Lung microvascular endothelial cell (primary cell): ENCODE results near the gene ZSWIM5. TPM values are rescaled to one million over a fixed set of nuclear protein-coding genes. Genes with fewer than 3 reads are reported as not detected.
"Not testable (repeated sequence)": the region's sequence is repeated elsewhere in the genome, so short reads cannot be mapped to it uniquely, and the experiment has no call there.

Source experiments
- DNase-seq, 2 donors: peaks; one replicate each; pipeline versions ENCODE4 v3.0.0 to v3.0.0-alpha.2; 2010; ENCODE audit warnings: low read depth in 2 of 2
- total RNA-seq: library from RNA; depleted of rRNA; stranded (reverse); fragments of >200 nt; gene quantifications from 2 replicates; pipeline ENCODE4 v1.2.1, GENCODE V29; 2014

The ZSWIM5 gene
- total RNA-seq, 1 donor from 2014 or later: 10.1 TPM

GRCh38 chr1:45205011-45205909 lies 1.1 kb downstream of the ZSWIM5 start:
- peak; percentile 58 to 72 for DNase-seq

- no peak for DNase-seq
These were observed 5.4 kb downstream of the ZSWIM5 start for GRCh38 chr1:45200906-45201500.

- no peak for DNase-seq
These were observed 6.0 kb downstream of the ZSWIM5 start for GRCh38 chr1:45200435-45200834.

DNA sequence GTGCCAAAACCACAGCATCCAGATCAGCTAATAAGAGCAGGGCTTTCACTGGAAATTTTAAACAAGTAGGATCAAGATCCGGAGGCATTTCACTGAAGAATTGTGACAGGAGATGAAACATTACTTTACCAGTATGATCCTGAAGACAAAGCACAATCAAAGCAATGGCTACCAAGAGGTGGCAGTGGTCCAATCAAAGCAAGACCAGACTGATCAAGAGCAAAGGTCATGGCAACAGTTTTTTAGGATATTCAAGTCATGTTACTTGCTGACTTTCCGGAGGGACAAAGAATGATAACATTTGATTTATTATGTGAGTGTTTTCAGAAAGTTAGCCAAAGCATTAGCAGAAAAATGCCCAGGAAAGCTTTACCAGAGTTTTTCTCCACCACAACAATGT lies 8.2 kb downstream of the ZSWIM5 start:
- DNase-seq: peak in 1 of 2 donors; percentile 89

DNA sequence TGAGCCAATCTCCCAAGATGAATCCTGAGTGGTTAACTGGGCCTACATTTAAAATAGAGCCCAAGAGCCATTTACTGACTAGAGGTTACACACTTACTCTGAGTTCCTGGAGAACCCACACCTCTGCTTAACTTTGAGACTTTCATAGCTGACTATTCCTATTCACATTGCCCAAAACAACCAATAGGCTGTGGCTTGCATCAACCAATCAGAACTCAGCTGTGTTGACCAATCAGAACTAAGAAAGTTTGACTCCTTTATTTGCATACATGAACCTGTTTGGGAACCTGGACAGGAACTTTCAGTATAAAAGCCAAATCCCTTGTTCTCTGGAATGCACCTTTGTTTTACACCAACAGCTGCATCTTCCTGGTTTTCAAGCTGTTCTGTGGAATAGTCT lies 9.5 kb downstream of the ZSWIM5 start:
- DNase-seq: no peak

- DNase-seq: no peak
These were observed 15.0 kb downstream of the ZSWIM5 start for GRCh38 chr1:45191418-45191783.

GRCh38 chr1:45187725-45188124 lies 18.7 kb downstream of the ZSWIM5 start:
- DNase-seq: no peak

DNA sequence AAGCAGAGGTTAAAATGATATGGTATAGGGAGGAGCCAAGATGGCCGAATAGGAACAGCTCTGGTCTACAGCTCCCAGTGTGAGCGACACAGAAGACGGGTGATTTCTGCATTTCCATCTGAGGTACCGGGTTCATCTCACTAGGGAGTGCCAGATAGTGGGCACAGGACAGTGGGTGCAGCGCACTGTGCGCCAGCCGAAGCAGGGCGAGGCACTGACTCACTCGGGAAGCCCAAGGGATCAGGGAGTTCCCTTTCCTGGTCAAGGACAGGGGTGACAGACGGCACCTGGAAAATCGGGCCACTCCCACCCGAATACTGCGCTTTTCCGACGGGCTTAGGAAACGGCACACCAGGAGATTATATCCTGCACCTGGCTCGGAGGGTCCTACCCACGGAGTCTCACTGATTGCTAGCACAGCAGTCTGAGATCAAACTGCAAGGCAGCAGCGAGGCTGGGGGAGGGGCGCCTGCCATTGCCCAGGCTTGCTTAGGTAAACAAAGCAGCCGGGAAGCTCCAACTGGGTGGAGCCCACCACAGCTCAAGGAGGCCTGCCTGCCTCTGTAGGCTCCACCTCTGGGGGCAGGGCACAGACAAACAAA lies 26.4 kb downstream of the ZSWIM5 start:
- not testable (repeated sequence) for DNase-seq

DNA sequence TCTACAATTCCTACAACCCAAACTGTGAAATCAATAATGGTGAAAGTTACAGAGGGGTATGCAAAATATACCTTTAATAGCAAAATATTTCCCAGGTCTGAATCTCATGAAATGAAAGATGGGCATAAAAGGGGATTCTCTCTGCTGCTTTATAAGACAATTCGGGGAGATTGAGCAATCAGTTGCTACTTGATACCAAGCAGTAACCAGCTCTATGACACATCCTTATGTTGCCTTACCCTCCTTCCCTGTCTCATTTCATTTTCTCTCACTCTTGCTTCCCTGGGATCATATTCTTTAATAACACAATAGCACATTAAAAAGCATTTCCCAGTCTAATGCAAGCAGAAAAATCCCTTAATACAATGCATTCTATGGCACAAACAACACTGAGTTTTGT lies 29.0 kb downstream of the ZSWIM5 start:
- no peak for DNase-seq

GRCh38 chr1:45172764-45173163 lies 33.6 kb downstream of the ZSWIM5 start:
- DNase-seq: no peak

GRCh38 chr1:45172005-45172404 lies 34.4 kb downstream of the ZSWIM5 start:
- peak in 1 of 2 donors; percentile 38 for DNase-seq

DNA sequence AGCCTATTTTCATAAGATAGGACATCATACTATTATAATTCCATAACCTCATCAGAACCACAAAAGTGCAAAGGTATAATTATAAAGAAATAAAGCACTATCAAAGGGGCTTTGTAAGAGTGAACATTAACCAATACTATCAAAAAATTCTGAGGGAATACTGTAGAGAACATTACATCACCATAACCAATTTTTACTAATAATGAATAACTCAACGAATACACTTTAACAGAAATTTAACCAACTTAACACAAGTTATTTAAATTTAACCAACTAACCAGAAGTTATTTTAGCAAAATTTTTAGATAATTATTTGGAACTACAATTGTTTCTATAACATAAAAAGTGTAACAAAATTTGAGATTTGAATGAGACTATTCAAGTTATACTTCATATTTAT lies 34.8 kb downstream of the ZSWIM5 start:
- DNase-seq: no peak

- DNase-seq: no peak
These were observed 36.2 kb downstream of the ZSWIM5 start for GRCh38 chr1:45170151-45170742.

- not testable (repeated sequence) for DNase-seq
These were observed 38.5 kb downstream of the ZSWIM5 start for GRCh38 chr1:45167947-45168346.

DNA sequence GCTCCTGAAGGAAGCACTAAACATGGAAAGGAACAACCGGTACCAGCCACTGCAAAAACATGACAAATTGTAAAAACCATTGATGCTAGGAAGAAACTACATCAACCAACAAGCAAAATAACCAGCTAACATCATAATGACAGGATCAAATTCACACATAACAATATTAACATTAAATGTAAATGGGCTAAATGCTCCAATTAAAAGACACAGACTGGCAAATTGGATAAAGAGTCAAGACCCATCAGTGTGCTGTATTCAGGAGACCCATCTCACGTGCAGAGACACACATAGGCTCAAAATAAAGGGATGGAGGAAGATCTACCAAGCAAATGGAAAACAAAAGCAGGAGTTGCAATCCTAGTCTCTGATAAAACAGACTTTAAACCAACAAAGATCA lies 42.1 kb downstream of the ZSWIM5 start:
- not testable (repeated sequence) for DNase-seq

- not testable (repeated sequence) for DNase-seq
These were observed 43.3 kb downstream of the ZSWIM5 start for GRCh38 chr1:45163111-45163510.

- not testable (repeated sequence) for DNase-seq
These were observed 44.1 kb downstream of the ZSWIM5 start for GRCh38 chr1:45162041-45163035.

DNA sequence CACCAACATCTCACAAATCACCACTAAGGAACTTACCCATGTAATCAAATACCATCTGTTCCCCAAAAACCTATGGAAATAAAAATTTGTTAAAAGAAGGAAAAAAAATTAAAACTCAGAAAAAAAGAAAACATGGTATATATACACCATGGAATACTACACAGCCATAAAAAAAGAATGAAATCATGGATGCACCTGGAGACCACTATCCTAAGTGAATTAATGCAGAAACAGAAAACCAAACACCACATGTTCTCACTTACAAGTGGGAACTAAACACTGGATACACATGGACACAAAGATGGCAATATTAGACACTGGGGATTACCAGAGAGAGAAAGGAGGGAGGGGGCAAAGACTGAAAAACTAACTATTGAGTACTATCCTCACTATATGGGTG lies 50.4 kb downstream of the ZSWIM5 start:
- no peak for DNase-seq

DNA sequence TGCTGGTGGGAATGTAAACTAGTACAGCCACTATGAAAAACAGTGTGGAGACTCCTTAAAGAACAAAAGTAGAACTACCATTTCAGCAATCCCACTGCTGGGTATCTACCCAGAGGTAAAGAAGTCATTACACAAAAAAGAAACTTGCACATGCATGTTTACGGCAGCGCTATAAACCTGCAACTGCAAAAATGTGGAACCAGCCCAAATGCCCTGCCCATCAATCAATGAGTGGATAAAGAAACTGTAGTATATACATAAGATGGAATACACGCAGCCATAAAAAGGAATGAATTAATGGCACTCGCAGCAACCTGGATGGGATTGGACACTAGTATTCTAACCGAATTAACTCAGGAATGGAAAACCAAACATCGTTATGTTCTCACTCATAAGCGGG lies 51.0 kb downstream of the ZSWIM5 start:
- DNase-seq: no peak

DNA sequence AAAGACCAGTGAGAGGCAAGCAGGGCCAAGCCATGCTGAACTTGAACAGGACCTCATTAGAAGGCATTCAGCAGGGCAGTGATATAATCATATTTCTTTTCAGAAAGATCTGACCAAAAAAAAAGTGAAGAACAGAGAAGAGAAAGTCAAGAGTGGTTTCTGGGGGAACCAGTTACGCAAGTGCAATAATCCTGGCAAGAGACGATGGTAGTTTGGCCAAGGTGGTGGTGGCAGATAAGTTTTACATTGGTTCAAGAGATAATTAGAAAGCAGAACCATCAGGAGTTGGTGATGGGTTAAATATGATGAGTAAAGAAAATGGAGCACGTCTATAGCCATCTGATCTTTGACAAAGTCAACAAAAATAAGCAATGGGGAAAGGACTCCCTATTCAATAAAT lies 54.3 kb downstream of the ZSWIM5 start:
- DNase-seq: no peak
